IPS-18a (cell line): ENCODE measurements around the gene U2AF1L4.
"Not testable (repeated sequence)": the region's sequence is repeated elsewhere in the genome, so short reads cannot be mapped to it uniquely, and the experiment has no call there.

Experiments used
- H3K27ac ChIP-seq: one replicate; pipeline ENCODE4 v1.5.1; 2013; ENCODE audit warnings: low read length
- H3K27me3 ChIP-seq: one replicate; pipeline ENCODE4 v1.6.1; 2013; ENCODE audit warnings: mild to moderate bottlenecking, low read length; ENCODE audit not compliant: control insufficient read depth, insufficient read depth
- H3K36me3 ChIP-seq: one replicate; pipeline ENCODE4 v1.6.1; 2013; ENCODE audit warnings: low read depth, low read length; ENCODE audit not compliant: control insufficient read depth
- H3K4me1 ChIP-seq: one replicate; pipeline ENCODE4 v1.6.1; 2013; ENCODE audit warnings: low read depth, low read length; ENCODE audit not compliant: control insufficient read depth
- H3K4me3 ChIP-seq: one replicate; pipeline ENCODE4 v1.5.1; 2013; ENCODE audit warnings: low read length
- H3K9ac ChIP-seq: one replicate; pipeline ENCODE4 v1.6.1; 2013; ENCODE audit warnings: mild to moderate bottlenecking, low read length, moderate library complexity
- H3K9me3 ChIP-seq: one replicate; pipeline ENCODE4 v1.6.1; 2013; ENCODE audit warnings: low read depth, low read length; ENCODE audit not compliant: control insufficient read depth

U2AF1L4 gene

DNA sequence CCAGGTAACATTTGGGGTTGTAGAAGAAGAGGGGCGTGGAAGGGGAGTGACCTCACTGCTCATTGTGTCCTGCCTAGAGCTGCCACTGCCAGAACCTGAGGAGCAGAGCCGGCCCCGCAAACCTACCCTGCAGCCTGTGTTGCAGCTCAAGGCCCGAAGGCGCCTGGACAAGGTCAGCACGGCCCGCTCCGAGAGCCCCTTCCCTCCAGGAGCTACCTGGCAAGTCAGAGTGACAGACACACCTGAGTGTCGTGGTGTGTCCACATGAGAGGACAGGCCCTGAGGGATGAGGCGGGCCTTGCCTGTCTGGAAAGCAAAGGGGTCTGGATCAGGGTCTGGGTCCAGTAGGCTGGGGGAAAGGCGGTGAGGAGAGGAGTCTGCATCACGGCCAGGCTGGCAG lies 20.7 kb downstream of the U2AF1L4 start:
- H3K36me3 ChIP-seq, result peaks cover 77% of the 10 kb centered on the region

GRCh38 chr19:35724132-35724531 lies 21.1 kb downstream of the U2AF1L4 start:
- H3K27me3 ChIP-seq, H3K27ac ChIP-seq, H3K9me3 ChIP-seq, H3K4me1 ChIP-seq, H3K9ac ChIP-seq, H3K4me3 ChIP-seq: not testable (repeated sequence)
- peaks cover 73% of the 10 kb centered on the region for H3K36me3 ChIP-seq

More for the DNA sequence above, 20.7 kb downstream of the U2AF1L4 start:
- no peak overlapping the region for H3K27ac ChIP-seq
- no peaks in the 10 kb centered on the region for H3K4me1 ChIP-seq
- no peak overlapping the region for H3K4me3 ChIP-seq
- H3K9ac ChIP-seq, result no peak overlapping the region
- no peaks in the 10 kb centered on the region for H3K9me3 ChIP-seq
- no peaks in the 10 kb centered on the region for H3K27me3 ChIP-seq

DNA sequence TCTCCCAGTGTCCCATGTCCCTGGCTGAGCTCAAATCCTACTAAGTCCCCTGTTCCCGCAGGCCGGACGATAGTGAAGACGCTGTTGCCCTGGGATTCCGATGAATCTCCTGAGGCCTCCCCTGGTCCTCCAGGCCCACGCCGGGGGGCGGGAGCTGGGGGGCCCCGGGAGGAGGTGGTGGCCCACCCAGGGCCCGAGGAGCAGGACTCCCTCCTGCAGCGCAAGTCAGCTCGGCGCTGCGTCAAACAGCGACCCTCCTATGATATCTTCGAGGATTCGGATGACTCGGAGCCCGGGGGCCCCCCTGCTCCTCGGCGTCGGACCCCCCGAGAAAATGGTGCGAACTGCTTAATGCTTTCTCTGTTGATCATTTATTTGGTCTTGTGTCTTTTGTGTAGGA lies 21.5 kb downstream of the U2AF1L4 start:
- H3K36me3 ChIP-seq, result peaks cover 68% of the 10 kb centered on the region
- no peak overlapping the region for H3K9ac ChIP-seq
- no peaks in the 10 kb centered on the region for H3K4me1 ChIP-seq
- no peaks in the 10 kb centered on the region for H3K9me3 ChIP-seq
- H3K27me3 ChIP-seq, result no peaks in the 10 kb centered on the region
- no peak overlapping the region for H3K27ac ChIP-seq
- H3K4me3 ChIP-seq, result no peak overlapping the region

DNA sequence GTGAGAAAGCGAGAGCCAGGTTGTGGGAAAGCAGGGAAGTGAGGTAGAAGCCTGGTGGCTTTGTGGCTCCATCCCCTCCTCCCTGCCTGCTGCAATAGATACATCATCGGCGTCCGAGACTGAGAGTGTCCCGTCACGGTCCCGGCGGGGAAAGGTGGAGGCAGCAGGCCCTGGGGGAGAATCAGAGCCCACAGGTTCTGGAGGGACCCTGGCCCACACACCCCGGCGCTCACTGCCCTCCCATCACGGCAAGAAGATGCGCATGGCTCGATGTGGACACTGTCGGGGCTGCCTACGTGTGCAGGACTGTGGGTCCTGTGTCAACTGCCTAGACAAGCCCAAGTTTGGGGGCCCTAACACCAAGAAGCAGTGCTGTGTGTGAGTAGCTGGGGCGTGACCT lies 22.3 kb downstream of the U2AF1L4 start:
- Histone ChIP-seq H3K9ac (no peak overlapping the region), H3K4me3 (no peak overlapping the region)

DNA sequence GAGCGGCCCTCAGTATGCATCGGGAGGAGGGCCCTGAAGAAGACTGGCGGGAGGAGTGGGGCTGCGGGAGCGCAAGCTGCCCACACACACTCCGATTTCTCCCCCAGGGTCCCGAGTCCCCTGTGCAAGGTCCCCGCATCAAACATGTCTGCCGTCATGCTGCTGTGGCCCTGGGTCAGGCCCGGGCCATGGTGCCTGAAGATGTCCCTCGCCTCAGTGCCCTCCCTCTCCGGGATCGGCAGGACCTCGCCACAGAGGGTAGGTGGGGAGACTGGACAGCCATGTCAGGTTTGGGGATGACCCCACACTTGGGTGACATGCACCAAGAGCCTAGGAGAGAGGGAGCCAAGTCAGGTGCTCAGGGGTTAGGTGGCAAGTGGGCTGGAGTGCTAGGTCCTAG lies 22.8 kb downstream of the U2AF1L4 start:
- no peaks in the 10 kb centered on the region for H3K27me3 ChIP-seq
- peaks cover 58% of the 10 kb centered on the region for H3K36me3 ChIP-seq
- no peak overlapping the region for H3K27ac ChIP-seq
- no peaks in the 10 kb centered on the region for H3K4me1 ChIP-seq
- H3K9me3 ChIP-seq, result no peaks in the 10 kb centered on the region
- H3K9ac ChIP-seq, result no peak overlapping the region
- H3K4me3 ChIP-seq, result no peak overlapping the region

More for the DNA sequence above, 22.3 kb downstream of the U2AF1L4 start:
- Histone ChIP-seq H3K27me3 (no peaks in the 10 kb centered on the region), H3K4me1 (no peaks in the 10 kb centered on the region), H3K36me3 (peaks cover 62% of the 10 kb centered on the region), H3K9me3 (no peaks in the 10 kb centered on the region), H3K27ac (no peak overlapping the region)

DNA sequence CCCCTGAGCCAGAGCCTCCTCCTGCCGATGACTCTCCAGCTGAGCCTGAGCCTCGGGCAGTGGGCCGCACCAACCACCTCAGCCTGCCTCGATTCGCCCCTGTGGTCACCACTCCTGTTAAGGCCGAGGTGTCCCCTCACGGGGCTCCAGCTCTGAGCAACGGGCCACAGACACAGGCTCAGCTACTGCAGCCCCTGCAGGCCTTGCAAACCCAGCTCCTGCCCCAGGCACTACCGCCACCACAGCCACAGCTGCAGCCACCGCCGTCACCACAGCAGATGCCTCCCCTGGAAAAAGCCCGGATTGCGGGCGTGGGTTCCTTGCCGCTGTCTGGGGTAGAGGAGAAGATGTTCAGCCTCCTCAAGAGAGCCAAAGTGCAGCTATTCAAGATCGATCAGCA lies 23.8 kb downstream of the U2AF1L4 start:
- Histone ChIP-seq H3K4me1 (no peaks in the 10 kb centered on the region), H3K36me3 (peaks cover 48% of the 10 kb centered on the region), H3K27ac (no peak overlapping the region), H3K9me3 (no peaks in the 10 kb centered on the region), H3K27me3 (no peaks in the 10 kb centered on the region), H3K4me3 (no peak overlapping the region), H3K9ac (no peak overlapping the region)

- Histone ChIP-seq H3K9ac (no peak overlapping the region), H3K27ac (no peak overlapping the region), H3K9me3 (no peaks in the 10 kb centered on the region), H3K36me3 (peaks cover 40% of the 10 kb centered on the region), H3K4me3 (no peak overlapping the region), H3K4me1 (peaks cover 2% of the 10 kb centered on the region), H3K27me3 (peaks cover 2% of the 10 kb centered on the region)
Observed at GRCh38 chr19:35720648-35721047, 24.6 kb downstream of the U2AF1L4 start.

DNA sequence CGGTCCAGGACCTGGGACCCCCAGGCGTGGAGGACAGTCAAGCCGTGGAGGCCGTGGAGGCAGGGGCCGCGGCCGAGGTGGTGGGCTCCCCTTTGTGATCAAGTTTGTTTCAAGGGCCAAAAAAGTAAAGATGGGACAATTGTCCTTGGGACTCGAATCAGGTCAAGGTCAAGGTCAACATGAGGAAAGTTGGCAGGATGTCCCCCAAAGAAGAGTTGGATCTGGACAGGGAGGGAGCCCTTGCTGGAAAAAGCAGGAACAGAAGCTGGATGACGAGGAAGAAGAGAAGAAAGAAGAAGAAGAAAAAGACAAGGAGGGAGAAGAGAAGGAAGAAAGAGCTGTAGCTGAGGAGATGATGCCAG lies 25.1 kb downstream of the U2AF1L4 start:
- Histone ChIP-seq H3K9ac (no peak overlapping the region), H3K4me3 (no peak overlapping the region), H3K9me3 (no peaks in the 10 kb centered on the region), H3K27me3 (peaks cover 4% of the 10 kb centered on the region), H3K27ac (no peak overlapping the region), H3K36me3 (peaks cover 35% of the 10 kb centered on the region), H3K4me1 (peaks cover 7% of the 10 kb centered on the region)

GRCh38 chr19:35719402-35720162 lies 25.6 kb downstream of the U2AF1L4 start:
- peak overlapping the region; percentile 65 for H3K9ac ChIP-seq
- H3K4me3 ChIP-seq, result no peak overlapping the region
- no peaks in the 10 kb centered on the region for H3K9me3 ChIP-seq
- H3K27ac ChIP-seq, result no peak overlapping the region
- peaks cover 4% of the 10 kb centered on the region for H3K27me3 ChIP-seq
- peaks cover 30% of the 10 kb centered on the region for H3K36me3 ChIP-seq
- peaks cover 11% of the 10 kb centered on the region for H3K4me1 ChIP-seq

GRCh38 chr19:35718345-35719041 lies 26.7 kb downstream of the U2AF1L4 start:
- peaks cover 19% of the 10 kb centered on the region for H3K36me3 ChIP-seq
- peaks cover 16% of the 10 kb centered on the region for H3K4me1 ChIP-seq
- H3K27ac ChIP-seq, result no peak overlapping the region
- H3K9me3 ChIP-seq, result no peaks in the 10 kb centered on the region
- H3K27me3 ChIP-seq, result peaks cover 4% of the 10 kb centered on the region
- H3K4me3 ChIP-seq, result peak overlapping the region; percentile 84
- peak overlapping the region; percentile 65 for H3K9ac ChIP-seq

GRCh38 chr19:35717665-35718344 lies 27.4 kb downstream of the U2AF1L4 start, which contains the start of gene KMT2B:
KMT2B (plus strand) TSS chr19:35718003; CDS start chr19:35718019, 16 bp downstream.
- peak within 1 kb of the TSS; percentile 88 for H3K9ac ChIP-seq
- peaks cover 16% of the 10 kb centered on the region for H3K4me1 ChIP-seq
- H3K4me3 ChIP-seq, result peak within 1 kb of the TSS; percentile 84
- H3K27ac ChIP-seq, result peak within 1 kb of the TSS; percentile 72
- H3K9me3 ChIP-seq, result no peaks in the 10 kb centered on the region
- peaks cover 4% of the 10 kb centered on the region for H3K27me3 ChIP-seq
- H3K36me3 ChIP-seq, result peaks cover 12% of the 10 kb centered on the region
